ENCODE data around the gene AOPEP.

AOPEP gene

DNA sequence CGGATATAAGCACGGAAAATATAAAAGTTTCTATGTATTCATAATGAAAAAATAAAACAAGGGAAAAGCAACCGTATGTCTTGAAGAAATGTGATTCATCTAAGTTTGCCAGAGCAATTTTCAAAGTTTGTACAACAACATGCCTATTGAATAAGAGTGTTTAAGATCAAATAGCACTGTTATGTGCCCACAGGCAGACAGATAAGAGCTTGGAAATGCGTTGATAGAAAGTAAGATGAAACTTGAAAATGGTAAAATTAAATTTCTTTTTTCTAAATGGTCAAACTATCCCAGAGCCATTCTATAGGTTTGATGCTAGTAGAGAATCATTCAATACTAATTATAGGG, 401.7 kb downstream of the AOPEP start:
- H3K4me3 ChIP-seq (ENCODE audit: low read depth, low read length): no peak overlapping the region
- TF ChIP-seq, protein P1, sequence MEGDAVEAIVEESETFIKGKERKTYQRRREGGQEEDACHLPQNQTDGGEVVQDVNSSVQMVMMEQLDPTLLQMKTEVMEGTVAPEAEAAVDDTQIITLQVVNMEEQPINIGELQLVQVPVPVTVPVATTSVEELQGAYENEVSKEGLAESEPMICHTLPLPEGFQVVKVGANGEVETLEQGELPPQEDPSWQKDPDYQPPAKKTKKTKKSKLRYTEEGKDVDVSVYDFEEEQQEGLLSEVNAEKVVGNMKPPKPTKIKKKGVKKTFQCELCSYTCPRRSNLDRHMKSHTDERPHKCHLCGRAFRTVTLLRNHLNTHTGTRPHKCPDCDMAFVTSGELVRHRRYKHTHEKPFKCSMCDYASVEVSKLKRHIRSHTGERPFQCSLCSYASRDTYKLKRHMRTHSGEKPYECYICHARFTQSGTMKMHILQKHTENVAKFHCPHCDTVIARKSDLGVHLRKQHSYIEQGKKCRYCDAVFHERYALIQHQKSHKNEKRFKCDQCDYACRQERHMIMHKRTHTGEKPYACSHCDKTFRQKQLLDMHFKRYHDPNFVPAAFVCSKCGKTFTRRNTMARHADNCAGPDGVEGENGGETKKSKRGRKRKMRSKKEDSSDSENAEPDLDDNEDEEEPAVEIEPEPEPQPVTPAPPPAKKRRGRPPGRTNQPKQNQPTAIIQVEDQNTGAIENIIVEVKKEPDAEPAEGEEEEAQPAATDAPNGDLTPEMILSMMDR (IDR thresholded peaks at IDR 0.05; ENCODE audit: borderline replicate concordance, insufficient read depth, low read depth, low read length): no peak

DNA sequence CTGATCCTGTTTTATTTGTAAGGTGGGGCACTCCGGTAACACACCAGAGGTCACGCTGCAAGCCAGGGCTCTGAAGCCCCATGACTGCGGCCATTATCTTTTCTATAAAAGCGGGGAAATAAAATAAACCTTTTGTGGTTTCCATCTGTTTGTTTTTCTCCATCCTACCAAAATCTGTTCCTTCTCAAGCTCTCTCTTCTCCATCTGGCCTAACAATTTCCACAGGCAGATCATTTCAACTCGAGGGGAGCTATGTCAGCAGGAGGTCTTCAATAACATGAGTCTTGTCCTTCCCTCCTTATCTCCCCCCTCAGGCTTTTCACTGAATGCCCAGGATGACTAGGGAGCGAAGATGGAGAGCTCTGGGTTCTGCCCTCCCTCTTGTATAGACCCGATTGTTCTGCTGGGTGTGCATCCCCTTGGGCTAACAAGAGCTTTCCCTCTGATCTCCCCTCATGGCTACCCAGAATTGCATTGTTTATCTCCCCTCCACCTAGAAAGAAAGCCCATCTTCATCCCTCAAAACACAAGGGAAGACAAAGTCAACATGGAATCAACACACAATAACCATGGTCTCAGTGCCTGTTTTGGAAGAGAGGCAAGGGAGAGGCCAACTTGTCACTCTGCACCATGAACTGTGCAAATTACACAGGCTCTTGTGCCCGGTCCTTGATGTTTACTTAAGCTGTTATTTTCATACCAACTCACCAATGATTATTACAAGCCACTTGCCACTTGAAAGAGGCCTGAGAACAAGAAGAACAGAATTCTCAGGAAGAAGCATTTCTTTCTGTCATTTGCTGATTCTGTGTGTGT, 403.2 kb downstream of the AOPEP start:
- TF ChIP-seq, protein P1 (IDR thresholded peaks at IDR 0.05; ENCODE audit: borderline replicate concordance, insufficient read depth, low read depth, low read length): no peak
- H3K4me3 ChIP-seq (ENCODE audit: low read depth, low read length): no peak overlapping the region

DNA sequence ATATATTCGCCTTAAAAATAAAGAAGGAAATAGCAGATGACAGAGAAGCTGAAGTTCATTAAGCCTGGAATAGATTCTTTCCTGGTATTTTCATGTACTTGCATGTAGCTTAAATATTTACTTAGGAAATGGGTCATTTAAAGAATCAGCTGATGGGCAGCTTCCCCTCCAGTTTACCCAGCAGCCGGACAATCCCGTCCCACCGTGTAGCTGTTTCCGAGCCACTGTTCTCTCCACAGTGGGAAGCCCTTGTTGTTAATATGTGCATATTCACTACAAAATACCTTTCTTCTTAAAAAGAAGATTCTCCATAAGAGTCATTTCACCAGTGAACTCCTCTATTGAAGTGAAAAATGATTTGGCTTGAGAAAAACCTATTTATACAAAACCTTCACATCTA, 404.0 kb downstream of the AOPEP start:
- TF ChIP-seq, protein P1 (IDR thresholded peaks at IDR 0.05; ENCODE audit: borderline replicate concordance, insufficient read depth, low read depth, low read length): no peak
- no peak overlapping the region for H3K4me3 ChIP-seq (ENCODE audit: low read depth, low read length)

DNA sequence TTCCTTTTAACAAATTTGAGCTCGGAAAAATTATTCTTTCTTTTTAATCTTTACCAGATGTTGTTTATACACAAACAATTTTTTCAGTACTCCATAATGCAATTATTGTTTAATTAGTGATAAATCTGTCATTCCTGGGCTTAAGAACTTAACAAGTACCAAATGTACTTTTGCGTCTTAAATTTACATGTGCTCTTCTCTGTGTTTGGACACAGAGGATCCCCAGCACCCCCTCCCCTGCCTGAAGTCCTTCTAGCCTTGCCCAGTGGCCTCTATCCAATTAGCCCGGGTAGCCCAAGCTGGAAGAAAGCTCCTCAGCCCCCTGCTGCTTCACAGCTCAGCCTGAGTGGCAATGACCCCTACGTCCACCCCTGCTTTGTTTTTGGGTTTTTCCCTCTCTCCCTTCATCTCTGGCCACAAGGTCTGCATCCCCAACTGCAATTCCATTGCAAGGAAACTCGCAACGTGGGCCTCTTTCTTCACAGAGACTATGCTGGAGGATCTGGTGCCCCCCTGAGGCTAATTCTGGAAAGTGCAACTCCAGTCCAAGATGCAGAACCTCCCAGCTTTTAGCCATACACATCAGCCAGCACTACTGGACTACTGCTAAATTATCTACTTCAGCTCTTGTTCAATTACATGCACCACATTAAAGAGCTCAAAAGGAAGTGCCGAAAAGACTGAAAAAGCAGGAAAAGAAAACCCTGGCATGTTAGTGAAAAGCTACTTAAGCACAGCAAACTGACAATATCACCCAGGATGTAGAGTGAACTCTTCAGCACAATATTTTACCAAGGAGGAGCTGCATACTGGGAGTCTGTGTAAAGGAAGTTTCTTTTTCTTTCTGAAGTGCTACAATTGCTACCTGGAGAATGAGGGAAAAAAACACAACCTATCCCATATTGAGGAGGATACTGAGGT, 404.8 kb downstream of the AOPEP start:
- TF ChIP-seq, protein P1 (IDR thresholded peaks at IDR 0.05; ENCODE audit: borderline replicate concordance, insufficient read depth, low read depth, low read length): peak; percentile 79
- H3K4me3 ChIP-seq (ENCODE audit: low read depth, low read length): no peak overlapping the region

DNA sequence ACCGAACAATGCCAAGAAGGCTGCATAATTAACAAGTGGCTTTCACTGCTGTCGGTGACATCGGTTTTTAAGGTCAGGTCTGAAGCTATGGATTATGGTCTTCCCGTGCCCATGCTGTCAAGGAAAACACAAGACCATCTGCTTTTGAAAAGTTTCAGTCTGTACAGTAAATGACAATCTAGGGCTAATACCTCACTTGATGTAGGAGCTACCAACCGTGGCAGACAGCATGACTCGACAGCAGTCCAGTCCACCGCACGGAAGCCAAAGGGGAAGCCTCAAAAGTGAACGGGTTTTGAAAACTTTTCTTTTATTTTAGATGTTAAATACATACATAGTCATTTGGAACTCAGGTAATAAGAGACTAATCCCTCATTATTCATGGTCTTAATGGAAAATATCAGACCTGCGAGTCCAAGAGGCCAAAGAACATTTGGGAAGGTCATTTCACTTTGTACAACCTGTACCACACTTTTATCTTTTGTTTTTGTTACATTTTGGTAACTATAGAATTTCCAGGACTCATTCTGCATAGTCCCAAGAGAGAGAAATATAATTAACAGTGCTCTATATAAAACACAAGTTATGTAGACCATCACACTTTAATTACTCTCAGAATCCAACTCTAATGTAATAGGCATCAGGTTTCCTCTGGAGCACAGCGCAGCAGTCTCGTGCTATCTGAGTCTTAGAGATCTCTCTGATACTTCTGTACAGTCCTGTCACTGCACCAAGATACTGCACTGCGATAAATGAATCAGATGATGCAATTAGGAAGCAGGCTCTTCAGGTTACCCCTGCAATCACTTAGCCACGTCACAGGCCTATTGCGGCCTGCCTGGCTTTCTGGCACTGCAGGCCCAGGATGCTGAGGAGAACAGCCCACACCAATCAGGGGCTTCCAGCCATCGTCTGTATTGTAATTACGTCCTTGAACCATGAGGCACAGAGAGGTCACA, 406.1 kb downstream of the AOPEP start:
- TF ChIP-seq, protein P1 (IDR thresholded peaks at IDR 0.05; ENCODE audit: borderline replicate concordance, insufficient read depth, low read depth, low read length): no peak
- H3K4me3 ChIP-seq (ENCODE audit: low read depth, low read length): no peak overlapping the region

DNA sequence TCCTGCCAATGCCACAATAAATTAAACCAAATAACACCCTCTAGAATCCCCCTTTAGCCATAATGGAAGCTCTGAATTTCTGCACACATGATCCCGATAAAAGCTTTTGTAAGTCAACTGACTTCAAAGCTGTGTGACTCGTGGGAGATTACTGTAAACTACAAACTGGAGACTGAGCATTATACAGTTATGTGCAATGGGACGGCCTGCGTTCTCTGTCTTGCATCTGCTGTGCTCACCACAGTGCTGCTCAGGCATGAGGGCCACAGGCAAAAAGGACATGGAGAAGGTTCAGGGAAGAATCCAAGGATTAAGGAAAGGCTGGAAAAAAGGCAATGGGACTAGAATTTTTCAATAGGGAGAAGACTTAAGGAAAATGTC, 406.8 kb downstream of the AOPEP start:
- TF ChIP-seq, protein P1 (IDR thresholded peaks at IDR 0.05; ENCODE audit: borderline replicate concordance, insufficient read depth, low read depth, low read length): no peak
- no peak overlapping the region for H3K4me3 ChIP-seq (ENCODE audit: low read depth, low read length)

All from GM12875 (cell line).